Gastrocnemius medialis (tissue), 4 donors: ENCODE data around the gene WDR49. TPM values are rescaled to one million over a fixed set of nuclear protein-coding genes. Genes with fewer than 3 reads are reported as not detected.

Experiments used
- ATAC-seq, 2 donors: fragments of 150-250 bp; one replicate each; pipeline ENCODE4 v1.9.1; 2016
- DNase-seq, 2 donors: peaks; one replicate each; pipeline ENCODE4 v3.0.0-alpha.2; 2019
- H3K27ac ChIP-seq, 4 donors: fragments of 200-600 bp; sonication (generic); 1 replicate in 1 of 4; 2 replicates in 3 of 4; pipeline ENCODE4 v1.5.1; 2016 to 2018; ENCODE audit warnings: mild to moderate bottlenecking in 2 of 4, moderate library complexity in 1 of 4
- H3K27me3 ChIP-seq, 3 donors: fragments of 200-600 bp; sonication (generic) in 2 of 3; 1 replicate in 1 of 3; 2 replicates in 2 of 3; pipeline versions ENCODE4 v1.5.1 to v1.6.0; 2016 to 2019; ENCODE audit warnings: mild to moderate bottlenecking in 1 of 3, moderate library complexity in 1 of 3
- H3K36me3 ChIP-seq, 2 donors: fragments of 200-600 bp; sonication (generic) in 1 of 2; one replicate each; pipeline ENCODE4 v1.5.1; 2017 to 2018
- H3K4me1 ChIP-seq, 2 donors: fragments of 200-600 bp; sonication (generic) in 1 of 2; one replicate each; pipeline ENCODE4 v1.5.1; 2016 to 2017; ENCODE audit warnings: mild to moderate bottlenecking in 2 of 2
- H3K4me3 ChIP-seq, 4 donors: fragments of 200-600 bp; sonication (generic) in 3 of 4; 1 replicate in 1 of 4; 2 replicates in 3 of 4; pipeline ENCODE4 v1.5.1; 2016 to 2019; ENCODE audit warnings: mild to moderate bottlenecking in 2 of 4
- H3K9me3 ChIP-seq, 3 donors: fragments of 200-600 bp; sonication (generic) in 2 of 3; 1 replicate in 1 of 3; 2 replicates in 2 of 3; pipeline ENCODE4 v1.5.1; 2016 to 2019
- POLR2A ChIP-seq, 2 donors: fragments of 450-650 bp; IDR thresholded peaks; one replicate each; pipeline ENCODE4 v1.6.1; 2017; ENCODE audit warnings: antibody characterized with exemption in 2 of 2, mild to moderate bottlenecking in 2 of 2, moderate library complexity in 2 of 2
- in situ Hi-C, 4 donors: fragments of 200-750 bp; cut with MboI; loops; one replicate each; pipeline versions ENCODE4 v1.15.0 to v1.8.0; 2017; ENCODE audit warnings: low sequenced_read_pairs in 4 of 4
- intact Hi-C: fragments of 100-400 bp; cut with DNase I; formaldehyde crosslinking; loops from one replicate; pipeline ENCODE4 v1.15.1; 2023; ENCODE audit warnings: low total_unique reads
- total RNA-seq, 4 donors: library from RNA; depleted of rRNA; stranded (reverse); fragments of >200 nt; gene quantifications; one replicate each; pipeline versions ENCODE4 v1.1.0 to v1.2.3, GENCODE V29; 2016
- TF ChIP-seq, protein P1 (sequence below), 5 experiments: fragments of 450-650 bp in 3 of 5; fragments of 200-600 bp in 2 of 5; sonication (generic) in 2 of 5; IDR thresholded peaks in 4 of 5; conservative IDR thresholded peaks in 1 of 5; 1 replicate in 4 of 5; 2 replicates in 1 of 5; pipeline ENCODE4 v1.5.1; 2016 to 2019; ENCODE audit warnings: antibody characterized with exemption in 5 of 5, mild to moderate bottlenecking in 3 of 5, moderate library complexity in 3 of 5

The WDR49 gene
- total RNA-seq, 4 donors from 2014 or later: 0.29 to 1.2 (median 0.68) TPM

- Histone ChIP-seq H3K36me3 (no peaks in the 10 kb centered on the region), H3K4me3 (no peak overlapping the region), H3K9me3 (no peaks in the 10 kb centered on the region), H3K4me1 (no peaks in the 10 kb centered on the region), H3K27me3 (no peaks in the 10 kb centered on the region), H3K27ac (no peak overlapping the region)
- intact Hi-C loops (no loop called here), in situ Hi-C loops (no loop called here)
- TF ChIP-seq, protein P1, sequence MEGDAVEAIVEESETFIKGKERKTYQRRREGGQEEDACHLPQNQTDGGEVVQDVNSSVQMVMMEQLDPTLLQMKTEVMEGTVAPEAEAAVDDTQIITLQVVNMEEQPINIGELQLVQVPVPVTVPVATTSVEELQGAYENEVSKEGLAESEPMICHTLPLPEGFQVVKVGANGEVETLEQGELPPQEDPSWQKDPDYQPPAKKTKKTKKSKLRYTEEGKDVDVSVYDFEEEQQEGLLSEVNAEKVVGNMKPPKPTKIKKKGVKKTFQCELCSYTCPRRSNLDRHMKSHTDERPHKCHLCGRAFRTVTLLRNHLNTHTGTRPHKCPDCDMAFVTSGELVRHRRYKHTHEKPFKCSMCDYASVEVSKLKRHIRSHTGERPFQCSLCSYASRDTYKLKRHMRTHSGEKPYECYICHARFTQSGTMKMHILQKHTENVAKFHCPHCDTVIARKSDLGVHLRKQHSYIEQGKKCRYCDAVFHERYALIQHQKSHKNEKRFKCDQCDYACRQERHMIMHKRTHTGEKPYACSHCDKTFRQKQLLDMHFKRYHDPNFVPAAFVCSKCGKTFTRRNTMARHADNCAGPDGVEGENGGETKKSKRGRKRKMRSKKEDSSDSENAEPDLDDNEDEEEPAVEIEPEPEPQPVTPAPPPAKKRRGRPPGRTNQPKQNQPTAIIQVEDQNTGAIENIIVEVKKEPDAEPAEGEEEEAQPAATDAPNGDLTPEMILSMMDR (IDR thresholded peaks at IDR 0.05 in 4 of 5, conservative IDR thresholded peaks at IDR 0.05 in 1 of 5): no peak
- ATAC-seq (no peak), DNase-seq (no peak)
Measured at GRCh38 chr3:167520266-167521005, 133.3 kb downstream of the WDR49 start.

DNA sequence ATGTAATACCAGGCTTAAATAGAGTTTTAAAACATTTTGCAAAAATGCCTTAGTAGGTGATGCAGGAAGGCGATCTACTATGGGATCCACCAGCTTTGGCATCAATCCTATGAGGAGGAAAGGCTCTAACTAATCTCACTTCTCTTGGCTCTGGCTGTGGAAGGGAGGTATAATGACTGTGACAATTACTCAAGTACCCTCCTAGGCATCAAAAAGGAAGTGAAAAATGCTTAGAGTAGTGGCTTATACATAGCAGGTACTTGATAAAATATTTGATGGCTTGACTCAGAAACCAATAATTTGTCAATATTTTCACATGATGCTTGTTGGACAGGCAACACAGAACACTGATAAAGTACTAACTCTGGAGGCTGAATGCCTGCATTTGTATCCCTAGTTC is 145.8 kb downstream of the WDR49 start:
- Histone ChIP-seq H3K4me3 (no peak overlapping the region), H3K4me1 (no peaks in the 10 kb centered on the region), H3K27ac (no peak overlapping the region), H3K27me3 (no peaks in the 10 kb centered on the region), H3K9me3 (no peaks in the 10 kb centered on the region), H3K36me3 (no peaks in the 10 kb centered on the region)
- TF ChIP-seq POLR2A (IDR thresholded peaks at IDR 0.05): no peak
- TF ChIP-seq, protein P1 (IDR thresholded peaks at IDR 0.05 in 4 of 5, conservative IDR thresholded peaks at IDR 0.05 in 1 of 5): no peak
- intact Hi-C loops (no loop called here), in situ Hi-C loops (no loop called here)
- no peak for ATAC-seq
- DNase-seq: no peak

DNA sequence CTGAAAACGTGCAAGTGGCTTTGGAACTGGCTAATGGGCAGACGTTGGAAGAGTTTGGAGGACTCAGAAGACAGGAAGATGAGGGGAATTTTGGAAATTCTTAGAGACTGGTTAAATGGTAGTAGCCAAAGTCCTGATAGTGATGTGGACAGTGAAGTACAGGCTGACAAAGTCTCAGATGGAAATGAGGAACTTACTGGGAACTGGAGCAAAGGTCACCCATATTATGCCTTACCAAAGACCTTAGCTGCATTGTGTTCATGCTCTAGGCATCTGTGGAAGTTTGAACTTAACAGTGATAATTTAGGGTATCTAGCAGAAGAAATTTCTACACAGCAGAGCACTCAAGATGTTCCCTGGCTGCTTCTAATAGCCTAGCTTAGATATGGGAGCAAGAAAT is 151.3 kb downstream of the WDR49 start:
- H3K4me1 ChIP-seq: no peaks in the 10 kb centered on the region
- in situ Hi-C loops: no loop called here

GRCh38 chr3:167501941-167502340 is 151.8 kb downstream of the WDR49 start:
- Histone ChIP-seq H3K9me3 (no peaks in the 10 kb centered on the region), H3K36me3 (no peaks in the 10 kb centered on the region), H3K27ac (no peak overlapping the region), H3K4me1 (no peaks in the 10 kb centered on the region), H3K27me3 (no peaks in the 10 kb centered on the region), H3K4me3 (no peak overlapping the region)
- in situ Hi-C loops: no loop called here
- no peak for ATAC-seq
- TF ChIP-seq, protein P1 (IDR thresholded peaks at IDR 0.05 in 4 of 5, conservative IDR thresholded peaks at IDR 0.05 in 1 of 5): no peak
- no peak for TF ChIP-seq POLR2A (IDR thresholded peaks at IDR 0.05)
- intact Hi-C loops: no loop called here
- DNase-seq: no peak

More for the DNA sequence above, 151.3 kb downstream of the WDR49 start:
- Histone ChIP-seq H3K9me3 (no peaks in the 10 kb centered on the region), H3K36me3 (no peaks in the 10 kb centered on the region), H3K27ac (no peak overlapping the region), H3K27me3 (no peaks in the 10 kb centered on the region), H3K4me3 (no peak overlapping the region)
- TF ChIP-seq POLR2A (IDR thresholded peaks at IDR 0.05): no peak
- TF ChIP-seq, protein P1 (IDR thresholded peaks at IDR 0.05 in 4 of 5, conservative IDR thresholded peaks at IDR 0.05 in 1 of 5): no peak
- DNase-seq (no peak), ATAC-seq (no peak)
- intact Hi-C loops: no loop called here

- DNase-seq: no peak
- H3K36me3 ChIP-seq: no peaks in the 10 kb centered on the region
- no peak for TF ChIP-seq POLR2A (IDR thresholded peaks at IDR 0.05)
- TF ChIP-seq, protein P1 (IDR thresholded peaks at IDR 0.05 in 4 of 5, conservative IDR thresholded peaks at IDR 0.05 in 1 of 5): no peak
- H3K9me3 ChIP-seq: no peaks in the 10 kb centered on the region
- H3K4me3 ChIP-seq: no peak overlapping the region
- H3K4me1 ChIP-seq: no peaks in the 10 kb centered on the region
- no peak overlapping the region for H3K27ac ChIP-seq
- in situ Hi-C loops (no loop called here), intact Hi-C loops (no loop called here)
- ATAC-seq: no peak
- H3K27me3 ChIP-seq: no peaks in the 10 kb centered on the region
Measured at GRCh38 chr3:167497903-167498302, 155.8 kb downstream of the WDR49 start.
